Smooth muscle cell (in vitro differentiated cells): ENCODE measurements around the gene SLC39A1. TPM values are rescaled to one million over a fixed set of nuclear protein-coding genes. Genes with fewer than 3 reads are reported as not detected.

Experiments
- DNase-seq: peaks from one replicate; lab custom pipeline; 2025; ENCODE audit not compliant: unreplicated experiment; lab: John Stamatoyannopoulos, UW
- H2AFZ ChIP-seq: fragments of 200-600 bp; sonication (generic); 2 replicates; pipeline ENCODE4 v1.6.0; 2016; ENCODE audit warnings: antibody characterized with exemption, low read depth, mild to moderate bottlenecking
- H3F3A ChIP-seq: fragments of 200-600 bp; sonication (generic); 2 replicates; pipeline ENCODE4 v1.6.0; 2017; ENCODE audit warnings: antibody characterized with exemption, low read depth
- H3K27ac ChIP-seq: fragments of 200-600 bp; sonication (generic); 2 replicates; pipeline ENCODE4 v1.5.1; 2016; ENCODE audit warnings: low read depth, mild to moderate bottlenecking
- H3K27me3 ChIP-seq: fragments of 200-600 bp; sonication (generic); 2 replicates; pipeline ENCODE4 v1.6.1; 2016; ENCODE audit warnings: low read depth, mild to moderate bottlenecking
- H3K36me3 ChIP-seq: fragments of 200-600 bp; sonication (generic); 2 replicates; pipeline ENCODE4 v1.5.1; 2016; ENCODE audit warnings: low read depth
- H3K4me1 ChIP-seq: fragments of 200-600 bp; sonication (generic); 2 replicates; pipeline ENCODE4 v1.5.1; 2016; ENCODE audit warnings: low read depth
- H3K4me2 ChIP-seq: fragments of 200-600 bp; sonication (generic); 2 replicates; pipeline ENCODE4 v1.6.0; 2016; ENCODE audit warnings: mild to moderate bottlenecking
- H3K4me3 ChIP-seq: fragments of 200-600 bp; sonication (generic); 2 replicates; pipeline ENCODE4 v1.5.1; 2016; ENCODE audit warnings: mild to moderate bottlenecking
- H3K79me2 ChIP-seq: fragments of 200-600 bp; sonication (generic); 2 replicates; pipeline ENCODE4 v1.6.0; 2016; ENCODE audit warnings: low read depth, mild to moderate bottlenecking
- H3K9ac ChIP-seq: fragments of 200-600 bp; sonication (generic); 2 replicates; pipeline ENCODE4 v1.6.0; 2016; ENCODE audit warnings: low read depth
- H3K9me3 ChIP-seq: fragments of 200-600 bp; sonication (generic); replicated peaks from 2 replicates; pipeline ENCODE4 v1.5.1; 2016; ENCODE audit warnings: low read depth
- H4K20me1 ChIP-seq: fragments of 200-600 bp; sonication (generic); 2 replicates; pipeline ENCODE4 v1.6.0; 2016; ENCODE audit warnings: low read depth
- WGBS: methylation state at CpG from one replicate; pipeline ENCODE4 v1.1.7; 2016; ENCODE audit warnings: low lambda C conversion rate; 5-methylcytosine and 5-hydroxymethylcytosine counted together
- polyA plus RNA-seq: library from polyadenylated mRNA; unstranded; fragments of >200 nt; fragmentation: Nextera tagmentation; extraction: Ambion mirVana; gene quantifications from 2 replicates; pipeline ENCODE4 v1.2.1, GENCODE V29; 2016
- total RNA-seq: library from RNA; depleted of rRNA; stranded (reverse); fragments of >200 nt; gene quantifications from 2 replicates; pipeline ENCODE4 v1.2.3, GENCODE V29; 2014
- TF ChIP-seq, protein P1 (sequence below): fragments of 200-600 bp; sonication (generic); IDR thresholded peaks from 2 replicates; pipeline ENCODE4 v1.5.1; 2017; ENCODE audit warnings: borderline replicate concordance, mild to moderate bottlenecking, antibody characterized with exemption; ENCODE audit not compliant: insufficient read depth, poor library complexity, severe bottlenecking

SLC39A1 gene
- total and polyA plus RNA-seq, 2 experiments from 2014 or later = 104 to 143 TPM

DNA sequence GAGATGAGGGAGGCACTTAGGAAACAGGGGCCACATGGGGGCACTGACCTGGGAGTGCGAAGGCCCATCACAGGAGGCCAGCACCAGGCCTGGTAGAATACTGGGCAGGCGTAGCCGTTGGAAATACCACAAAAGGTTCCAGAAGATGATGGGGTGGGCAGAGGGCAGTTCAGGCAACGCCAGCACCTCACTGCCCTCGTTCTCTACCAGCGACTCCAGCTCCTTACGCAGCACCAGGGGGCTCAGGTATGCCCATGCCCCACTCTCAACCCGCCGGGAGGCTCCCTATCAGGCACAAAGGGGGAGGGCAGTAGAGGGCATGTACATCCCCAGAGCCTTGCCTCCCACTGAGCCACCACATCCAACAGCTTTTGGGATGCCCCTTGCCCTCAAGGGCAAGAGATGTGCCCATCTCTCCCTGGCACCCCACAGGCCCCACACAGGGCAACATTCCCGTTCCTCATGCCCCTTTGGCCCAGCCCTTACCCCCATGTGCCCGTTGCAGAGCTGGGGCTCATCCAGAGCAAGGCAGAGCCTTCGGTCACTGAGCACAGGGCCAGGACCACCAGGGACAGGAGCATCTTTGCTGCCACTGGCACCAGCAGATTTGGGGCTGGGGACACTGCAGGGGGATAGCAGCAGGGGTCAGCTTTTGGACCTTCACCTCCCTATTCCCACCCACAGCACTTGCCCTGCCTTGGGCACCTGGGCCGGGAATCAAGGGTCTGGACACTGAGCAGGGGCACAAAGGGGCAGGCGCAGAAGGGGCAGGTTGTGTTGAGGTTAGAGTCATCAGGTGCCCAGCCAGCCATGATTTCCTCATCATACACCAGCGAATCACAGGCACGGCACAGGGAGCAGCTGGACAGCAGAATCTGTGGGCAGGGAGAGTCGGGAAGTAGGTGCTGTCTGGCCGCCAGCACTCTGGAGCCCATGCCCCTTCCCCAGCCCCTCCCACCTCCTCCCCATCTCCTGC lies 30.9 kb downstream of the SLC39A1 start:
- Histone ChIP-seq H3K4me2 (no peak overlapping the region), H3K27me3 (no peaks in the 10 kb centered on the region), H4K20me1 (no peaks in the 10 kb centered on the region), H2AFZ (no peak overlapping the region), H3K4me1 (no peaks in the 10 kb centered on the region), H3F3A (no peaks in the 10 kb centered on the region), H3K36me3 (no peaks in the 10 kb centered on the region), H3K4me3 (no peak overlapping the region), H3K9ac (no peak overlapping the region), H3K79me2 (no peaks in the 10 kb centered on the region), H3K9me3 (no peaks in the 10 kb centered on the region), H3K27ac (no peak overlapping the region)
- TF ChIP-seq, protein P1, sequence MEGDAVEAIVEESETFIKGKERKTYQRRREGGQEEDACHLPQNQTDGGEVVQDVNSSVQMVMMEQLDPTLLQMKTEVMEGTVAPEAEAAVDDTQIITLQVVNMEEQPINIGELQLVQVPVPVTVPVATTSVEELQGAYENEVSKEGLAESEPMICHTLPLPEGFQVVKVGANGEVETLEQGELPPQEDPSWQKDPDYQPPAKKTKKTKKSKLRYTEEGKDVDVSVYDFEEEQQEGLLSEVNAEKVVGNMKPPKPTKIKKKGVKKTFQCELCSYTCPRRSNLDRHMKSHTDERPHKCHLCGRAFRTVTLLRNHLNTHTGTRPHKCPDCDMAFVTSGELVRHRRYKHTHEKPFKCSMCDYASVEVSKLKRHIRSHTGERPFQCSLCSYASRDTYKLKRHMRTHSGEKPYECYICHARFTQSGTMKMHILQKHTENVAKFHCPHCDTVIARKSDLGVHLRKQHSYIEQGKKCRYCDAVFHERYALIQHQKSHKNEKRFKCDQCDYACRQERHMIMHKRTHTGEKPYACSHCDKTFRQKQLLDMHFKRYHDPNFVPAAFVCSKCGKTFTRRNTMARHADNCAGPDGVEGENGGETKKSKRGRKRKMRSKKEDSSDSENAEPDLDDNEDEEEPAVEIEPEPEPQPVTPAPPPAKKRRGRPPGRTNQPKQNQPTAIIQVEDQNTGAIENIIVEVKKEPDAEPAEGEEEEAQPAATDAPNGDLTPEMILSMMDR = no peak
- 97% methylated on average over 18 of the region's 18 CpGs for WGBS
- no peak for DNase-seq

DNA sequence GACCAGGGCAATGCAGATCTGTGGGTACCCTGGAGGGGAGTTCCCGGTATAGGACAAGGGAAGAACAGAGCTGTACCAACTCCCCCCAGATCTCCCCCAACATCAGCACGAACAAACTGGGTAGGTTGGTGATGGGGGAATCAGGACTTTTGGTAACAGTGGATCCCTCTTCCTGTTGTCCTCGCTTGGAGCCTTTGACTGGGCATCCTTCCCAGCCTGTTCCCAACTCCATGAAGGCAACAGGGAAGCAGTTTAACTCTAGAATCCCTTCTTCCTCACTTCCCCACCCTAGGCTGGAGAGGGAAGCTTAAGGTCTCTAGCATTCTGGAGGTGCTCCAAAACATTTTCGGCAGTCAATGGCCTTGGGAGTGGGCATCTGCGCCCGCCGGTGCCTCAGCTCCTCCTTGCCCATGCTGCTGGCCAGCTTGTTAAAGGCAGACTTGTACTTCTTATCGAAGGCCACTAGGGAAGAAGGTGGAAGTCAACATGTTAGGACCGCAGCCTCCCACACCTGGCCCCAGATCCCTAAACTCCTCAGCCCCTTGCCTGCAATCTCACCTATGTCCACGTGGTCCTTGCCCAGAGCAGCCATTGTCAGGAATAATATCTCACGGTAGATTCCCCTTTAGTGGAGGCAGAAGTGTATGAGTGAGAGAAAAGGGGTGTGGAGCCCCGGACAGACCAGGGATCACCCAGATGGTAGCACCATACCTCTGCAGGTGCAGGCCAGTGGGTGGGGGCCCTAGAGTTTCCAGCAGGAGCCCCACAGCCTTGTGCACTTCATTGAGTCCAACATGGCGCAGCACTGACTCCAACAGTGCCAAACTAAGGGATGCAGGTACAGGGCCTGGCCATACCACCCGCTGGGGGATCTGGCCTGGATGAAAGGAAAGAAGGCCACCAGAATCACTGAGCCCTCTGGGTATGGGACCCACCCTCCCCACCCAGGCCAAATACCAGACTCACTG lies 33.1 kb downstream of the SLC39A1 start:
- Histone ChIP-seq H3K4me3 (no peak overlapping the region), H3K27me3 (no peaks in the 10 kb centered on the region), H3K9ac (no peak overlapping the region), H3K4me1 (no peaks in the 10 kb centered on the region), H3K4me2 (no peak overlapping the region), H2AFZ (no peak overlapping the region), H3F3A (no peaks in the 10 kb centered on the region), H3K27ac (no peak overlapping the region), H3K9me3 (no peaks in the 10 kb centered on the region), H3K36me3 (no peaks in the 10 kb centered on the region), H4K20me1 (no peaks in the 10 kb centered on the region), H3K79me2 (no peaks in the 10 kb centered on the region)
- TF ChIP-seq, protein P1 = no peak
- DNase-seq = no peak
- WGBS = 96% methylated on average over 14 of the region's 14 CpGs

DNA sequence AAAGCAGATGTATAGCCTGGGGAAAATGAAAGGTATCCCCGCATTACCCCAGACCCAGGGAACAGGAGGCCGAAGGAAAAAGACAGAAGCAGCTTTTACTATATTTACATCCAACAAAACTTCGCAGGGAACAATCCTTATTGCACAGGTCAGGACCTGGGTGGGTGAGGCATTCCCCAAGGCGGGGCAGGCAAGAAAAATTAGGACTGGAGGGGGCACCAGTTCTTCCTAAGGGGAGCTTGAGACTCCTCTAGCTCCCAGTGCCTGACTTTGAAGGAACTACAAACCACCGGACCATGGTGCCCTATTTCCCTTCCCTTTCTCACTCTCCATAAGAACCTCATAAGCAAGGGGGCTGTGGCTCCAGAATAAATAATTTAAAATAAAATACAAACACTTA lies 33.9 kb downstream of the SLC39A1 start:
- no peak for DNase-seq
- Histone ChIP-seq H2AFZ (no peak overlapping the region), H3K9ac (no peak overlapping the region), H3K36me3 (no peaks in the 10 kb centered on the region), H3K4me1 (no peaks in the 10 kb centered on the region), H3K27ac (no peak overlapping the region), H3F3A (no peaks in the 10 kb centered on the region), H3K27me3 (no peaks in the 10 kb centered on the region), H3K79me2 (no peaks in the 10 kb centered on the region), H4K20me1 (no peaks in the 10 kb centered on the region), H3K4me2 (no peak overlapping the region), H3K4me3 (no peak overlapping the region), H3K9me3 (no peaks in the 10 kb centered on the region)
- WGBS = 94% methylated on average over 5 of the region's 5 CpGs
- TF ChIP-seq, protein P1 = no peak
